ENCODE data around the gene STAT4.

The STAT4 gene

GRCh38 chr2:191173206-191173605, 22.4 kb upstream of the STAT4 start:
- no peak for DNase-seq

GRCh38 chr2:191171708-191172355, 21.0 kb upstream of the STAT4 start:
- DNase-seq: peak; percentile 97

GRCh38 chr2:191171286-191171685, 20.5 kb upstream of the STAT4 start:
- DNase-seq: no peak

GRCh38 chr2:191170773-191171172, 20.0 kb upstream of the STAT4 start:
- peak; percentile 51 for DNase-seq

- DNase-seq: no peak
These were observed 19.5 kb upstream of the STAT4 start for GRCh38 chr2:191170301-191170636.

GRCh38 chr2:191169456-191170300, 18.9 kb upstream of the STAT4 start:
- peak; percentile 34 for DNase-seq

- peak; percentile 87 for DNase-seq
These were observed 17.0 kb upstream of the STAT4 start for GRCh38 chr2:191167766-191168165.

GRCh38 chr2:191166756-191167445, 16.1 kb upstream of the STAT4 start:
- no peak for DNase-seq

GRCh38 chr2:191166111-191166755, 15.4 kb upstream of the STAT4 start:
- peak; percentile 55 for DNase-seq

GRCh38 chr2:191165176-191165643, 14.4 kb upstream of the STAT4 start:
- DNase-seq: peak; percentile 70

GRCh38 chr2:191158747-191159146, 8.0 kb upstream of the STAT4 start:
- DNase-seq: no peak

- DNase-seq: no peak
These were observed 7.4 kb upstream of the STAT4 start for GRCh38 chr2:191158193-191158592.

GRCh38 chr2:191155608-191156071, 4.8 kb upstream of the STAT4 start:
- DNase-seq: peak; percentile 47

- no peak for DNase-seq
These were observed 2.9 kb upstream of the STAT4 start for GRCh38 chr2:191153716-191154115.

- DNase-seq: peak; percentile 79
These were observed 1.9 kb upstream of the STAT4 start for GRCh38 chr2:191152482-191153240.

GRCh38 chr2:191151331-191151730, 537 bp upstream of the STAT4 start:
- no peak for DNase-seq

- DNase-seq: no peak
These were observed 579 bp downstream of the STAT4 start for GRCh38 chr2:191150230-191150599.

- no peak for DNase-seq
These were observed 1.4 kb downstream of the STAT4 start for GRCh38 chr2:191149391-191149790.

GRCh38 chr2:191148791-191149190, 2.0 kb downstream of the STAT4 start:
- DNase-seq: no peak

- DNase-seq: no peak
These were observed 2.5 kb downstream of the STAT4 start for GRCh38 chr2:191148281-191148680.

- DNase-seq: no peak
These were observed 4.9 kb downstream of the STAT4 start for GRCh38 chr2:191145769-191146471.

- no peak for DNase-seq
These were observed 6.6 kb downstream of the STAT4 start for GRCh38 chr2:191144217-191144616.
